Nucleus accumbens (tissue), 56 donors: ENCODE results near the gene CBLL1.

Source experiments
- DNase-seq, 56 donors: peaks; one replicate each; lab custom pipeline; 2025; lab: John Stamatoyannopoulos, UW

CBLL1 gene

DNA sequence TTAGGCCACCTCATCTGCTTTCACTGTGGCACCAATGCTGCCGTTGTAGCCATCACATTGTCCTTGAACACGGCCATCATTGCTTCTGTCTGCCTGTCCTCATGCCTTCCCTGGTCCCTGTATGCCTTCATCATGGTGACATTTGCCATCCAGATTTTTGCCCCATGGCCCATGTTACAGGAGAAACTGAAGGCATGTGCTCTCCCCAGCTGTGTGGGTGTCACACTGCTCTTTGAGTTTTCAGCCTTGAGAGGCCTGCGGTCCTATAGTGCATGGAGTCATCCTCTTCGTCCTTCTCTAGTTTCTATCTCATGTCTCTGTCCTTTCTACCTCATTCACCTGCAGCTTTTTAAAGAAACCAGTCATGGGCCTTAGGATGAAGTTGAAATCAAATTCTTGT is 65.2 kb downstream of the CBLL1 start:
- no peak for DNase-seq

DNA sequence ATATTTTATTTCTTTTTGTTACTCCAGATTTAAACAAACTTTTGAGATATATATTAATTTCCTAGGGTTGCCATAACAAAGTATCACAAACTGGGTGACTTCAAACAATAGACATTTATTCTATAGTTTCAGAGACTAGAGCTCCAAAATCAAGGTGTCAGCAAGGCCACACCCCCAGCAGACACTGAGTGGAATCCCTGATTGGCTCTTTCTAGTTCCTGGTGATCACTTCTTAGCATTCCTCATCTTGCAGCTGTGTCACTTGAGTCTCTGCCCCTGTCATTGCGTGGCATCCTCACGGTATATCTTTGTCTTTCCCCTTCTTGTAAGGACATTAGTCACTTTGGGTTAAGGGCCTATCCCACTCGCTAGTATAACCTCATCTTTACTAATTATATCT is 66.7 kb downstream of the CBLL1 start:
- DNase-seq: no peak
